HPDE6-E6E7 (cell line): ENCODE results near the gene MAP3K6.
"Not testable (repeated sequence)": the region's sequence is repeated elsewhere in the genome, so short reads cannot be mapped to it uniquely, and the experiment has no call there.

ENCODE experiments used
- DNase-seq: peaks from one replicate; pipeline ENCODE4 v3.0.0; 2011; ENCODE audit warnings: missing footprints; ENCODE audit errors: extremely low spot score

Gene MAP3K6

GRCh38 chr1:27397749-27398148 lies 31.0 kb upstream of the MAP3K6 start:
- DNase-seq = no peak

GRCh38 chr1:27397110-27397509 lies 30.3 kb upstream of the MAP3K6 start:
- no peak for DNase-seq

DNA sequence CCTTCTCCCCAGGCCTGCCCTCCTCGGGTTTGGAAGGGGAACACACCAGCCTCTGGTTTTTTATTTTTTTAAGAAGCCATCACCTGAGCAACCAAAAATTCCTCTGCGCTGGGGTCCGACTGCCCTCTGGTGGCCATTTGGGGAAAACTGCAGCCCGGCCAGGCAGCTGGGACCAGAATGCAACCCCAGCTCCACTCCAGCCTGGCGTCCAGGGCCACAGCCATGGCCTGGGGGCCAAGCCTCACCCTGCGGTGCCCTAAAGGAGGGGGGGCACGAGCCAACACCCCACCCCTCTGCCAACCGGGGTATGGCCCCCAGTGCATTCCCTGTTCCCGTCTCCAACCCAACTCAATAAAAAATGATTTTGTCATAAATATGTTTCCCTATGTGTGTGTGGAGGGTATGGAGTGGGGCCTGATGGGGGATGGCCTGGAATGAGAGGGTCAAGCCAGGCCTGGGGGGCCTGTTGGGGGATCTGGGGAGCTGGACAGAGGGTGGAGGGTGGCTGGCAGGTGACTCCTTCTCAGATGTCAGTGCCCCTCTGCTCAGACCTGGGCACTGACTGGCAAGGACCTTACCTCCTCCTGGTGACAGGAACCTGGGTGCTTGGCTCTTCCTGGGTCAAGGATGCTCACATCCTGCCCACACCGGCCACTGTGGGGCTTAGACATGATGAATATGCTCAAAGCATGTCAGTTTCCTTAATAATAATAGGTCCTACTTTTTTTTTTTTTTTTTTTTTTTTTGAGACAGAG lies 28.9 kb upstream of the MAP3K6 start:
- peak; percentile 68 for DNase-seq

- no peak for DNase-seq
Measured at GRCh38 chr1:27394925-27395324, 28.2 kb upstream of the MAP3K6 start.

GRCh38 chr1:27394282-27394658 lies 27.5 kb upstream of the MAP3K6 start:
- no peak for DNase-seq

DNA sequence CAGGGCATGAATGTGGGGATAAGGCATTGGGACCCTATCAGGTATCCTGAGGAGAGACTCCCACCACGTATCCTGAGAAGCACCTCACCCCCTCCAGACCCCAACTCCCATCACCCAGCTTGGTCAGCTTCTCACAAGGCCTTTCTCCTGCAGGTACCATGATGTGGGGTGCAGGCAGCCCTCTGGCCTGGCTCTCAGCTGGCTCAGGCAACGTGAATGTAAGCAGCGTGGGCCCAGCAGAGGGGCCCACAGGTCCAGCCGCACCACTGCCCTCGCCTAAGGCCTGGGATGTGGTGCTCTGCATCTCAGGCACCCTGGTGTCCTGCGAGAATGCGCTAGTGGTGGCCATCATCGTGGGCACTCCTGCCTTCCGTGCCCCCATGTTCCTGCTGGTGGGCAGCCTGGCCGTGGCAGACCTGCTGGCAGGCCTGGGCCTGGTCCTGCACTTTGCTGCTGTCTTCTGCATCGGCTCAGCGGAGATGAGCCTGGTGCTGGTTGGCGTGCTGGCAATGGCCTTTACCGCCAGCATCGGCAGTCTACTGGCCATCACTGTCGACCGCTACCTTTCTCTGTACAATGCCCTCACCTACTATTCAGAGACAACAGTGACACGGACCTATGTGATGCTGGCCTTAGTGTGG lies 27.0 kb upstream of the MAP3K6 start:
- no peak for DNase-seq

GRCh38 chr1:27392778-27393635 lies 26.2 kb upstream of the MAP3K6 start:
- no peak for DNase-seq

DNA sequence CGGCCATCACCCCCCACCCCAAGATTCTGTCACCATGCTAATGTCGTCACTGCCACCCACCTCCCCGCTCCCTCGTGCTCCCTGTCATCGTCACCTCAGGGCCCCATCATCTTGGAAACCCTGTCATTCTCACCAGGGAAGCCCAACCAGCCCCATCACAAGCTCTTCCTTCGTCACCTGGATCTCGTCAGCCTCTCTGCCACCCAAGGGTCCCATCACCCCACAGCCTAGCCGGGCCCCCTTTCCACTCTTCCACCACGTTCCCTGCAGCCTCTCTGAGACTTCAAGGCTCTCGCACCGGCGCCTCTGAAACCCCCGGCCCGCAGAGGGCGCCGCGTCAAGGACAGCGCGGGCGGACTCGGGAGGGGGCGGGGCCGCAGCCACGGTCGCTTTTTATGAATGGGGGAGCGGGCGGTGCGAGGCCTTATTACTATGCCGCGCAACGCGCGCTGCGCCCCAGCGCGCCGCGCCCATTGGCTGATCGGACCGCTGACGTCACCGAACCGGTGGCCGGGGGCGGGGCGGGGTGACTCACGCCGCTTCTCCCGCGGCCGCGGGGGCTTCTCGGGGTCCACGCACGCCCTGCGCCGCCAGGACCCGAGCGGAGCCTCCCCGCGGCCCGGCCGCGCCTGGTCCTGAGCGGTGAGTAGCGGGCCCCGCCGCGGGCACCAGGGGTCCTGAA lies 25.5 kb upstream of the MAP3K6 start, which contains the start of gene GPR3:
TSS of gene GPR3 (plus strand) at position 527 of the 682 bp plus-strand sequence. CDS start 1,177 bp downstream, outside the sequence.
- peak; percentile 85 for DNase-seq

- DNase-seq = peak; percentile 66
Measured at GRCh38 chr1:27391511-27392095, 24.8 kb upstream of the MAP3K6 start.

- peak; percentile 62 for DNase-seq
Measured at GRCh38 chr1:27388337-27389005, 21.7 kb upstream of the MAP3K6 start.

DNA sequence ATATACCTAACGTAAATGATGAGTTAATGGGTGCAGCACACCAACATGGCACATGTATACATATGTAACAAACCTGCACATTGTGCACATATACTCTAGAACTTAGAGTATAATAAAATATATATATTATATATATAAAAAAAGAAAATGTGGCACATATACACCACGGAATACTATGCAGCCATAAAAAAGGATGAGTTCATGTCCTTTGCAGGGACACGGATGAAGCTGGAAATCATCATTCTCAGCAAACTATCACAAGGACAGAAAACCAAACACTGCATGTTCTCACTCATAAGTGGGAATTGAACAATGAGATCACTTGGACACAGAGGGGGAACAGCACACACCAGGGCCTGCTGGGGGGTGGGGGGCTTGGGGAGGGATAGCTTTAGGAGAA lies 18.0 kb upstream of the MAP3K6 start:
- DNase-seq = not testable (repeated sequence)

- no peak for DNase-seq
Measured at GRCh38 chr1:27383661-27384060, 16.9 kb upstream of the MAP3K6 start.

DNA sequence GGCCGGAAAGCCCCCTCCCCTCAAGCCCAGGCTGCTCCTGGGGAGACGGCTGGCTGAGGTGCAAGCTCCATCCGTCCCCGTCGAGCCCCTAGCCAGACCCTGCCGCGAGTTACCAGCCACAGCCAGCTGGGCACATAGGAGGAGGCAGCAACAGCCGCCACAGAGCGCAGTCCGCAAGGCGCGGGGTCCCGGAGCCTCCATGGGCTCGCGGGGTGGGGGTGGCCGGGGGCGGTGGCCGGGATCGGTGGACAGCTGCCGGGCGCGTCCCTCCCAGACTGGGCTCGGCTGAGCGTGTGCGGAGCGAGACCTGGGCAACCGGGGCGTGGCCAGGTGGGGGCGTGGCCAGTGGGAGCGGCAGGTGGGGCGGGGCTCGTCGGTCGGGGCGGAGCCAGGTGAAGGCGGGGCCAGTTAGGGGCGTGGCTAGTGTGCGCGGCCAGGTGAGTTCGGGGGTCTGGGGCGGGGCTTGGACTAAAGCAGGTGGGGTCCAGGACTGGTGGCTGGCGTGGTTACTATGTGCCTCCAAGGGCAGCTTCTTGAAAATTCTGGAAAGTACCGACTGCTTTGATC lies 16.4 kb upstream of the MAP3K6 start, which contains the start of gene CD164L2:
TSS of gene CD164L2 (minus strand) at position 295 of the 567 bp plus-strand sequence. CDS start at position 201, 94 bp downstream.
- peak; percentile 86 for DNase-seq

DNA sequence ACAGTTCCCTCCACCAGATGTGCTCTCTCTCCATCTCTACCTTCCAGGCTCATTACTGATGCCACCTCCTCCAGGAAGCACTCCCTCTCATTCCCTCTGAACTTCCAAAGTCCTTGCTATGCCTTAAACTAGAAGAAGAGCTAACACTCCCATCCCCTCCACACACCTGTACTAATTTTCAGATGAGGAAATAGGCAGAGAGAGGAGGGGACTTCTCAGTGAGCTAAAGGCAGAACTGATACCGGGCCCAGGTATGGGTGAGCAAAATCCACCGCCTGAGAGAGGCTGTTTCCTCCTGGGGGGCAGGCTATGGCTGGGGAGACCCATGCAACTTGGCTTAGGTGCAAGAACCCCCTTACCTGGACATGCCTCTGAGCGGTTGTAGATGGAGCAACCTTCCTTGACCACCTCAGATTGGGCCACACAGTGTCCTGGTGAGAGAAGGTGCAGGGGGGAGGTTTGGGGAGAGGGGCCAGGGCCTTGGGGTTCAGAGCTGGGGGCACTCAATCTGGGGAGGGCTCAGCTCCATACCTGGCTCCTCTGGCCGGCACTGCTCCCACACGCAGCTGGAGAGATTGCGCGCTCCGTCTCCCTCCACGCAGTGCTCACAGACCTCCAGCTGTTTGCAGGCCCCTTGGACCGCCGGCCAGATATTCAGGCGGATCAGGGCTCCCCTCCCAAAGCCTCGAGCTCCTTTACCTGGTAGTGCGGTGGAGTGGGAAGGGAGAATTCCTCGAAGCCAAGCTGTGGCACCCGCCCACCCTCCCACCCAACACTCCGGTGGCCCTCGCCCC lies 15.4 kb upstream of the MAP3K6 start:
- no peak for DNase-seq

GRCh38 chr1:27380766-27381733 lies 14.3 kb upstream of the MAP3K6 start:
- no peak for DNase-seq

GRCh38 chr1:27380224-27380623 lies 13.5 kb upstream of the MAP3K6 start:
- DNase-seq = no peak

DNA sequence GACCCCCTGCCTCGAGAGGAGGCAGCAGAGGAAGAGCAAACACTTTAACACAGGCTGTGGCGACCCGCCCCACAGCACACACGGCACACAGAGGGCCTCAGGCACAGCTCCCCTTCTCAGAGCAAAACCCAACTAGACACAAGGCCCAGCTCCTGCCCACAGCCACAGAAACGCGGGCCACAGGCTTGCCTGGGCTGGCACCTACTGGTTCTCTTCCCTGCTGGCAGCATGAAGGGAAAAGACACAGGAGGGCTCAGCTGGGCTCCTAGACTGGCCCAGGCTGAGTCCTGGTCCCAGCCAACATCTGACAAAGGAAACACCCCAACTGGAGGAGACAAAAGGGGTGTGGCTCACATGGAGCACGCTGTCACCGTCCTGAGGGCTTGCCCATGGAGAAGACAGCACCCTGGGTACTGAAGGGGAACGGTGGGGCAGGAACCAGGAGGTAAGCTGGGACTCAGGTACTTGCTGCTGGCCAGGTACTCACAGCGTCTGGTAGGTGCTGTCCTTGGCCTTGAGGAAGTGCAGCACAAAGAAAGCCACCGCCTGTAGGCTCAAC lies 12.9 kb upstream of the MAP3K6 start:
- no peak for DNase-seq
